Peyer's patch (tissue), 4 donors: ENCODE measurements around the gene C10orf105.

Experiments
- POLR2A ChIP-seq, 2 donors: fragments of 450-650 bp; IDR thresholded peaks; one replicate each; pipeline ENCODE4 v1.5.1; 2017; ENCODE audit warnings: antibody characterized with exemption in 2 of 2, mild to moderate bottlenecking in 2 of 2, moderate library complexity in 2 of 2
- TF ChIP-seq, protein P1 (sequence below), 6 experiments: fragments of 450-650 bp in 4 of 6; fragments of 200-600 bp in 2 of 6; sonication (generic) in 1 of 6; IDR thresholded peaks; one replicate each; pipeline ENCODE4 v1.5.1; 2017 to 2019; ENCODE audit warnings: antibody characterized with exemption in 6 of 6, mild to moderate bottlenecking in 3 of 6, moderate library complexity in 1 of 6

DNA sequence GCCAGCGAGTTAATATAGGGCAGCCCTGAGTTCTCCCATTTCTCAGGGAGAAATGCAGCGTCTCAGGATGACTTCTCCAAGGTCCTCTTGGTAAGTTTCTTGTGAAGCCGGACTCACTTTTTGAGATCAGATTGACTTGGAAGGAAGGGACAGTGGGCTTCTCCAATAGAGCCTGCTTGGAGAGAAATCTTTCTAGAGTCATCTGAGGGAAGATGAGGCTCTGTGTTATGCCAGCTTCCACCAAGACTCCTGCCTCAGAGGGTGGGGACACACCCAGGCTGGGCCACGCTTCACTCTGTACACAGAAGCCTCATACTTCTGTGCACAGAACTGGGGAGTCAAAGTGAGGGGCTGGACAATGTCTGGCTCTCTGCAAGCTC is 5.6 kb downstream of the C10orf105 start:
- TF ChIP-seq POLR2A (IDR thresholded peaks at IDR 0.05), result no peak
- TF ChIP-seq, protein P1, sequence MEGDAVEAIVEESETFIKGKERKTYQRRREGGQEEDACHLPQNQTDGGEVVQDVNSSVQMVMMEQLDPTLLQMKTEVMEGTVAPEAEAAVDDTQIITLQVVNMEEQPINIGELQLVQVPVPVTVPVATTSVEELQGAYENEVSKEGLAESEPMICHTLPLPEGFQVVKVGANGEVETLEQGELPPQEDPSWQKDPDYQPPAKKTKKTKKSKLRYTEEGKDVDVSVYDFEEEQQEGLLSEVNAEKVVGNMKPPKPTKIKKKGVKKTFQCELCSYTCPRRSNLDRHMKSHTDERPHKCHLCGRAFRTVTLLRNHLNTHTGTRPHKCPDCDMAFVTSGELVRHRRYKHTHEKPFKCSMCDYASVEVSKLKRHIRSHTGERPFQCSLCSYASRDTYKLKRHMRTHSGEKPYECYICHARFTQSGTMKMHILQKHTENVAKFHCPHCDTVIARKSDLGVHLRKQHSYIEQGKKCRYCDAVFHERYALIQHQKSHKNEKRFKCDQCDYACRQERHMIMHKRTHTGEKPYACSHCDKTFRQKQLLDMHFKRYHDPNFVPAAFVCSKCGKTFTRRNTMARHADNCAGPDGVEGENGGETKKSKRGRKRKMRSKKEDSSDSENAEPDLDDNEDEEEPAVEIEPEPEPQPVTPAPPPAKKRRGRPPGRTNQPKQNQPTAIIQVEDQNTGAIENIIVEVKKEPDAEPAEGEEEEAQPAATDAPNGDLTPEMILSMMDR (IDR thresholded peaks at IDR 0.05), result no peak
